BJ (cell line): ENCODE measurements around the gene GRK1. TPM values are rescaled to one million over a fixed set of nuclear protein-coding genes. Genes with fewer than 3 reads are reported as not detected.

Experiments used
- CTCF ChIA-PET: fragments of 350-600 bp; formaldehyde crosslinking; extraction: SDS; loops from one replicate; lab custom pipeline; 2021; ENCODE audit warnings: antibody characterized with exemption, inconsistent platforms; lab: Yijun Ruan, JAX
- POLR2A ChIA-PET: fragments of 300-600 bp; sonication (Branson Sonifier 250); formaldehyde crosslinking; extraction: SDS; loops from one replicate; lab custom pipeline; 2021; ENCODE audit warnings: antibody characterized with exemption; lab: Charles Lee
- DNase-seq: peaks from one replicate; pipeline ENCODE4 v3.0.0-alpha.2; 2011; ENCODE audit warnings: low read depth
- H3K27me3 ChIP-seq: 2 replicates; pipeline ENCODE4 v1.6.0; 2011; ENCODE audit warnings: low read length; ENCODE audit not compliant: control insufficient read depth, insufficient read depth
- H3K36me3 ChIP-seq: 2 replicates; pipeline ENCODE4 v1.5.1; 2011; ENCODE audit warnings: low read length; ENCODE audit not compliant: control insufficient read depth, insufficient read depth
- H3K4me3 ChIP-seq: 2 replicates; pipeline ENCODE4 v1.5.1; 2011; ENCODE audit warnings: low read depth, mild to moderate bottlenecking, control low read depth, low read length
- CTCF ChIP-seq: IDR thresholded peaks from 2 replicates; pipeline ENCODE4 v1.5.1; 2011; ENCODE audit warnings: low read depth, mild to moderate bottlenecking, control low read depth, inconsistent platforms, low read length, moderate library complexity; ENCODE audit not compliant: insufficient read depth
- polyA plus RNA-seq: library from polyadenylated mRNA; depleted of rRNA; stranded (reverse); fragments of >200 nt; gene quantifications from 2 replicates; pipeline ENCODE4 v1.2.3, GENCODE V29; 2011; rRNA removed

GRK1 gene
- polyA plus RNA-seq, 1 experiment, result 0.02 TPM

- ChIA-PET POLR2A (no interaction called here), CTCF (interaction anchor here (1.2 kb wide), 1 partner anchor 30 kb away, joined by 3 read pairs; no protein-coding TSS in a partner anchor)
- Histone ChIP-seq H3K4me3 (no peak overlapping the region), H3K27me3 (peaks cover 4% of the 10 kb centered on the region), H3K36me3 (no peaks in the 10 kb centered on the region)
- TF ChIP-seq CTCF, result no peak
- DNase-seq, result no peak
Observed at GRCh38 chr13:113786262-113786841, 119.3 kb downstream of the GRK1 start.

Other genes starting within 250 kb of the GRK1 start
- gene ADPRHL1, start 213.7 kb upstream of the GRK1 start, polyA plus RNA-seq, result 0.78 and 1.1 TPM in 2 replicates
- 11.0 and 12.7 TPM in 2 replicates for gene DCUN1D2, start 176.5 kb upstream of the GRK1 start, polyA plus RNA-seq
- 67.3 and 99.8 TPM in 2 replicates for gene TFDP1, start 82.5 kb upstream of the GRK1 start, polyA plus RNA-seq
- gene ATP4B, start 9.0 kb upstream of the GRK1 start, polyA plus RNA-seq, result not detected in 2 replicates
- gene TMEM255B, start 92.0 kb downstream of the GRK1 start, polyA plus RNA-seq, result 1.9 and 2.0 TPM in 2 replicates
- gene GAS6, start 196.9 kb downstream of the GRK1 start, polyA plus RNA-seq, result 247 and 374 TPM in 2 replicates